Astrocyte (in vitro differentiated cells and primary cell): Measurements from ENCODE around the gene TESPA1. TPM values are rescaled to one million over a fixed set of nuclear protein-coding genes. Genes with fewer than 3 reads are reported as not detected.
"Not testable (repeated sequence)": the region's sequence is repeated elsewhere in the genome, so short reads cannot be mapped to it uniquely, and the experiment has no call there.

ENCODE experiments used
- DNase-seq: peaks from one replicate; pipeline ENCODE4 v3.0.0-alpha.2; 2010; ENCODE audit warnings: low read depth
- FAIRE-seq: peaks from 2 replicates; lab custom pipeline; 2011; peaks lifted over from hg19 to GRCh38; lab: Jason Lieb, UNC
- H2AFZ ChIP-seq: 2 replicates; pipeline ENCODE4 v1.6.0; 2012; ENCODE audit warnings: low read depth, low read length, inconsistent platforms
- H3K27ac ChIP-seq: 2 replicates; pipeline ENCODE4 v1.5.1; 2011; ENCODE audit warnings: low read depth, low read length, inconsistent platforms
- H3K27me3 ChIP-seq: 2 replicates; pipeline ENCODE4 v1.6.0; 2011; ENCODE audit warnings: low read length, inconsistent platforms; ENCODE audit not compliant: insufficient read depth
- H3K36me3 ChIP-seq: 2 replicates; pipeline ENCODE4 v1.5.1; 2011; ENCODE audit warnings: low read length, inconsistent platforms; ENCODE audit not compliant: insufficient read depth
- H3K4me1 ChIP-seq: 2 replicates; pipeline ENCODE4 v1.5.1; 2011; ENCODE audit warnings: low read length, inconsistent platforms; ENCODE audit not compliant: insufficient read depth
- H3K4me2 ChIP-seq: 2 replicates; pipeline ENCODE4 v1.6.0; 2012; ENCODE audit warnings: low read length, inconsistent platforms
- H3K4me3 ChIP-seq: 2 replicates; pipeline ENCODE4 v1.5.1; 2011; ENCODE audit warnings: low read depth, mild to moderate bottlenecking, low read length, inconsistent platforms; ENCODE audit not compliant: insufficient read depth
- H3K79me2 ChIP-seq: 2 replicates; pipeline ENCODE4 v1.6.0; 2012; ENCODE audit warnings: mild to moderate bottlenecking, low read length, inconsistent platforms; ENCODE audit not compliant: insufficient read depth
- H3K9ac ChIP-seq: 2 replicates; pipeline ENCODE4 v1.6.0; 2012; ENCODE audit warnings: mild to moderate bottlenecking, low read length, inconsistent platforms
- H3K9me3 ChIP-seq: 2 replicates; pipeline ENCODE4 v1.5.1; 2012; ENCODE audit warnings: low read depth, mild to moderate bottlenecking, low read length, inconsistent platforms; ENCODE audit not compliant: insufficient read depth
- H4K20me1 ChIP-seq: 2 replicates; pipeline ENCODE4 v1.6.0; 2012; ENCODE audit warnings: low read length, inconsistent platforms; ENCODE audit not compliant: insufficient read depth
- H3K27ac Mint-ChIP-seq: one replicate; pipeline ENCODE4 v1.8.0; 2021; ENCODE audit warnings: mild to moderate bottlenecking, mixed read lengths; ENCODE audit not compliant: unreplicated experiment
- H3K27me3 Mint-ChIP-seq: one replicate; pipeline ENCODE4 v1.8.0; 2021; ENCODE audit warnings: low read depth, mixed read lengths; ENCODE audit not compliant: unreplicated experiment
- H3K36me3 Mint-ChIP-seq: one replicate; pipeline ENCODE4 v1.8.0; 2021; ENCODE audit warnings: low read depth, mixed read lengths; ENCODE audit not compliant: unreplicated experiment
- H3K4me1 Mint-ChIP-seq: one replicate; pipeline ENCODE4 v1.8.0; 2021; ENCODE audit warnings: low read depth, mixed read lengths; ENCODE audit not compliant: unreplicated experiment
- H3K4me3 Mint-ChIP-seq: one replicate; pipeline ENCODE4 v1.8.0; 2021; ENCODE audit warnings: mild to moderate bottlenecking, moderate library complexity, mixed read lengths; ENCODE audit not compliant: unreplicated experiment
- H3K9me3 Mint-ChIP-seq: one replicate; pipeline ENCODE4 v1.8.0; 2021; ENCODE audit warnings: mild to moderate bottlenecking, mixed read lengths; ENCODE audit not compliant: unreplicated experiment
- EZH2 ChIP-seq: IDR thresholded peaks from 2 replicates; pipeline ENCODE4 v1.6.1; 2012; ENCODE audit warnings: mild to moderate bottlenecking, low read length, inconsistent platforms; ENCODE audit not compliant: insufficient read depth
- total RNA-seq: library from RNA; stranded (reverse); gene quantifications from 2 replicates; pipeline ENCODE4 v1.2.1, GENCODE V29; 2021
- TF ChIP-seq, protein P1 (sequence below): IDR thresholded peaks from 2 replicates; pipeline ENCODE4 v1.5.1; 2011; ENCODE audit warnings: low read depth, mild to moderate bottlenecking, inconsistent platforms, low read length, moderate library complexity; ENCODE audit not compliant: insufficient read depth

Gene TESPA1
- total RNA-seq, 1 donor from 2014 or later: 0.23 TPM

DNA sequence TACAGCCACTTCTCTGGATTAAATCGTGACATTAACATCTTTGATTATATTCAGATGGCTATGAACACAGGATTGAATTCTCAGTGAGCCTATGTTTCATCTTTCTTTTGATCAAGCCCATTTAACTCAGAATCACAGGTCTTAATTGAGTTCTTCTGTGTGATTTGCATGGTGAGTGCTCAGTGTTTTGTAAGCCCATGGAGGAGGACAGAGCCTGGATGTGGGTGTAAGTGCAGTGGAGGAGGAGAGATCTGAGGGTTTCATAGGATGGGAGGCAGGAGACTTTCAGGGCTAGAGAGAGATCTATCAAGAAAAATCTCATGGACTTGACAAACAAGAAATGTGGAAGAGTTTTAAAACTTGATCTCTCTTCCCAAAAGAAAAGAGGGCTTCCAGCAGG is 5.3 kb upstream of the TESPA1 start:
- Histone ChIP-seq H3K4me3 (no peak overlapping the region), H3K79me2 (no peaks in the 10 kb centered on the region), H4K20me1 (no peaks in the 10 kb centered on the region), H3K9ac (no peak overlapping the region), H3K36me3 (no peaks in the 10 kb centered on the region), H3K4me2 (no peak overlapping the region), H3K9me3 (no peaks in the 10 kb centered on the region), H3K27me3 (peaks cover 5% of the 10 kb centered on the region), H3K4me1 (no peaks in the 10 kb centered on the region), H3K27ac (no peak overlapping the region), H2AFZ (no peak overlapping the region)
- peaks cover 9% of the 10 kb centered on the region for H3K27me3 Mint-ChIP-seq
- H3K36me3 Mint-ChIP-seq: no peaks in the 10 kb centered on the region
- H3K4me1 Mint-ChIP-seq: peaks cover 3% of the 10 kb centered on the region
- H3K9me3 Mint-ChIP-seq: no peaks in the 10 kb centered on the region
- H3K4me3 Mint-ChIP-seq: no peak overlapping the region
- TF ChIP-seq EZH2: no peak
- TF ChIP-seq, protein P1, sequence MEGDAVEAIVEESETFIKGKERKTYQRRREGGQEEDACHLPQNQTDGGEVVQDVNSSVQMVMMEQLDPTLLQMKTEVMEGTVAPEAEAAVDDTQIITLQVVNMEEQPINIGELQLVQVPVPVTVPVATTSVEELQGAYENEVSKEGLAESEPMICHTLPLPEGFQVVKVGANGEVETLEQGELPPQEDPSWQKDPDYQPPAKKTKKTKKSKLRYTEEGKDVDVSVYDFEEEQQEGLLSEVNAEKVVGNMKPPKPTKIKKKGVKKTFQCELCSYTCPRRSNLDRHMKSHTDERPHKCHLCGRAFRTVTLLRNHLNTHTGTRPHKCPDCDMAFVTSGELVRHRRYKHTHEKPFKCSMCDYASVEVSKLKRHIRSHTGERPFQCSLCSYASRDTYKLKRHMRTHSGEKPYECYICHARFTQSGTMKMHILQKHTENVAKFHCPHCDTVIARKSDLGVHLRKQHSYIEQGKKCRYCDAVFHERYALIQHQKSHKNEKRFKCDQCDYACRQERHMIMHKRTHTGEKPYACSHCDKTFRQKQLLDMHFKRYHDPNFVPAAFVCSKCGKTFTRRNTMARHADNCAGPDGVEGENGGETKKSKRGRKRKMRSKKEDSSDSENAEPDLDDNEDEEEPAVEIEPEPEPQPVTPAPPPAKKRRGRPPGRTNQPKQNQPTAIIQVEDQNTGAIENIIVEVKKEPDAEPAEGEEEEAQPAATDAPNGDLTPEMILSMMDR: no peak
- DNase-seq: no peak
- no peak for FAIRE-seq
- no peak overlapping the region for H3K27ac Mint-ChIP-seq

DNA sequence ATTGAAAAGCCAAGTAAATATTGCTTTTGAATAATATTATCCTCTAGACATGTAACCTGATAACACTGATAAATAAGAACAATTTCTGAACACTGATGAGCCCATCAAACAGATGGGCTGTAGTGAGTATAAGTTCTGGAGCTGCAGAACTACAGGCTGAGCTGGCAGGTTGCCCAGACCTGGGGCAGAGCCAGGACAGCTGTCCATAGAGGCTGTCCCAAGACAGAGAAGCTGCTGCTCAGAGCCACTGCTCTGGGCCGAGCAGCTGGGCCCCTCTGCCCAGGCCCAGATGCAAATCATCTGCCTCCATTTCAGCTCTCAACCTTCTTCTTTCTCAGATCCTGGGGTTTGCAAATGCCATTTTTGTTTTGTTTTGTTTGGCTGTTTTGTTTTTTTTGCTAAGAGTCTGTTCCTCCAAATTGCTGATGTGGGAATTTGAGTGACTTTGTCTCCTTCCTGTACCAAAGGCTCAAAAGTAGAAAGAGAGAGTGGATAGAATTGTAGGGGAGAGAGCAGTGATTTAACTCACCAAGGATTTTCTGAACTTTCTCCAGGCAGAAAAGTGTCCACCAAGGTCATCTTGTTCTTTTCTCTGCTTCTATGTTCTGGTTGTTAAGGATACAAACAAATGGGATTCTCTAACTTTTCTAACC is 4.0 kb upstream of the TESPA1 start:
- H3K27me3 Mint-ChIP-seq: peaks cover 9% of the 10 kb centered on the region
- Histone ChIP-seq H3K79me2 (no peaks in the 10 kb centered on the region), H3K4me3 (no peak overlapping the region), H4K20me1 (no peaks in the 10 kb centered on the region), H3K9me3 (no peaks in the 10 kb centered on the region), H2AFZ (no peak overlapping the region), H3K9ac (no peak overlapping the region), H3K27ac (no peak overlapping the region), H3K27me3 (peaks cover 5% of the 10 kb centered on the region), H3K36me3 (no peaks in the 10 kb centered on the region), H3K4me1 (no peaks in the 10 kb centered on the region), H3K4me2 (no peak overlapping the region)
- no peak overlapping the region for H3K4me3 Mint-ChIP-seq
- DNase-seq: no peak
- no peak for FAIRE-seq
- TF ChIP-seq, protein P1: no peak
- TF ChIP-seq EZH2: no peak
- H3K36me3 Mint-ChIP-seq: no peaks in the 10 kb centered on the region
- H3K9me3 Mint-ChIP-seq: no peaks in the 10 kb centered on the region
- no peak overlapping the region for H3K27ac Mint-ChIP-seq
- peaks cover 3% of the 10 kb centered on the region for H3K4me1 Mint-ChIP-seq

DNA sequence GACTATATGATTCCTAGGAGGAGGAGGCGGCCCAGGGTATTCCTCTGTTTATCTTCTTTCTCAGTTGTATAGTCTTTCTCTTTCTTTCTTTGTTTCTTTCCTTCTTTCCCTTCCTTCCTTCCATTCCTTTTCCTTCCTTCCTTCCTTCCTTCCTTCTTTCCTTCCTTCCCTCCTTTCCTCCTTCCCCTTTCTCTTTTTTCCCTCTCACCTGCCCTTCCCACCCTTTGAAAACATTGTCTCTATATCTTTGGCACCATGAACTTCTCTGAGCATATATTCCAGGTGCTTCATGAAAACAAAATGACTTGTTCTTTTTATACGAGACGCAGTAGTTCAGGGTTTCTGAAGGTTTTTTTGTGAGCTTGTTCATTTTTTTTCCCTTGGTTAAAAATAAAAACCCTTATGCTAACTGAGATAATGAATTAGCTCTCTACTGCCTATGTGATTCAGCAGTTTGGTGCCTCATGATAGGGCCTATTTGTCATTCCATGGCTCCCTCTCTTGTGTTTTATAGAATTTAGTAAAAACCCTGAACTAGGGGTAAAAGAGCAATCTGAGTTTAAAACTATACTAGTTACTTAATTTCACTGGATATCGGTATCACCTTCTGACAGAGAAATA is 3.2 kb upstream of the TESPA1 start:
- H3K79me2 ChIP-seq: no peaks in the 10 kb centered on the region
- peaks cover 5% of the 10 kb centered on the region for H3K27me3 ChIP-seq
- FAIRE-seq (no peak), DNase-seq (no peak)
- no peaks in the 10 kb centered on the region for H3K9me3 ChIP-seq
- no peak overlapping the region for H2AFZ ChIP-seq
- no peaks in the 10 kb centered on the region for H3K4me1 ChIP-seq
- no peak overlapping the region for H3K4me3 Mint-ChIP-seq
- no peak overlapping the region for H3K27ac ChIP-seq
- H3K9me3 Mint-ChIP-seq: no peaks in the 10 kb centered on the region
- no peaks in the 10 kb centered on the region for H3K36me3 Mint-ChIP-seq
- TF ChIP-seq, protein P1: no peak
- TF ChIP-seq EZH2: no peak
- no peak overlapping the region for H3K27ac Mint-ChIP-seq
- H3K9ac ChIP-seq: no peak overlapping the region
- no peak overlapping the region for H3K4me2 ChIP-seq
- H3K27me3 Mint-ChIP-seq: peaks cover 9% of the 10 kb centered on the region
- no peaks in the 10 kb centered on the region for H4K20me1 ChIP-seq
- H3K4me1 Mint-ChIP-seq: peaks cover 3% of the 10 kb centered on the region
- H3K36me3 ChIP-seq: no peaks in the 10 kb centered on the region
- no peak overlapping the region for H3K4me3 ChIP-seq

DNA sequence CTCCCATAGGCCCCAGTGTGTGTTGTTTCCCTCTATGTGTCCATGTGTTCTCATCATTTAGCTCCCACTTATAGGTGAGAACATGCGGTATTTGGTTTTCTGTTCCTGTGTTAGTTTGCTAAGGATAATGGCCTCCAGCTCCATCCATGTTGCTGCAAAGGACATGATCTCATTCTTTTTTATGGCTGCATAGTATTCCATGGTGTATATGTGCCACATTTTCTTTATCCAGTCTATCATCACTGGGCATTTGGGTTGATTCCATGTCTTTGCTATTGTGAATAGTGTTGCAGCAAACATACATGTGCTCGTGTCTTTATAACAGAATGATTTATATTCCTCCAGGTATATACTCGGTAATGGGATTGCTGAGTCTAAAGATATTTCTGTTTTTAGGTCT is 2.2 kb upstream of the TESPA1 start:
- H3K9ac ChIP-seq, FAIRE-seq, H3K4me1 Mint-ChIP-seq, H3K9me3 Mint-ChIP-seq, H3K27ac Mint-ChIP-seq, H3K4me2 ChIP-seq, H3K27me3 Mint-ChIP-seq, H3K36me3 ChIP-seq, H3K9me3 ChIP-seq, H3K4me3 ChIP-seq, H2AFZ ChIP-seq, H3K4me3 Mint-ChIP-seq, H3K4me1 ChIP-seq, H3K79me2 ChIP-seq, H3K27me3 ChIP-seq, DNase-seq, H3K27ac ChIP-seq, H3K36me3 Mint-ChIP-seq, H4K20me1 ChIP-seq: not testable (repeated sequence)
